Measurements from ENCODE around the gene GSAP. TPM values are rescaled to one million over a fixed set of nuclear protein-coding genes. Genes with fewer than 3 reads are reported as not detected.

The GSAP gene, protein sequence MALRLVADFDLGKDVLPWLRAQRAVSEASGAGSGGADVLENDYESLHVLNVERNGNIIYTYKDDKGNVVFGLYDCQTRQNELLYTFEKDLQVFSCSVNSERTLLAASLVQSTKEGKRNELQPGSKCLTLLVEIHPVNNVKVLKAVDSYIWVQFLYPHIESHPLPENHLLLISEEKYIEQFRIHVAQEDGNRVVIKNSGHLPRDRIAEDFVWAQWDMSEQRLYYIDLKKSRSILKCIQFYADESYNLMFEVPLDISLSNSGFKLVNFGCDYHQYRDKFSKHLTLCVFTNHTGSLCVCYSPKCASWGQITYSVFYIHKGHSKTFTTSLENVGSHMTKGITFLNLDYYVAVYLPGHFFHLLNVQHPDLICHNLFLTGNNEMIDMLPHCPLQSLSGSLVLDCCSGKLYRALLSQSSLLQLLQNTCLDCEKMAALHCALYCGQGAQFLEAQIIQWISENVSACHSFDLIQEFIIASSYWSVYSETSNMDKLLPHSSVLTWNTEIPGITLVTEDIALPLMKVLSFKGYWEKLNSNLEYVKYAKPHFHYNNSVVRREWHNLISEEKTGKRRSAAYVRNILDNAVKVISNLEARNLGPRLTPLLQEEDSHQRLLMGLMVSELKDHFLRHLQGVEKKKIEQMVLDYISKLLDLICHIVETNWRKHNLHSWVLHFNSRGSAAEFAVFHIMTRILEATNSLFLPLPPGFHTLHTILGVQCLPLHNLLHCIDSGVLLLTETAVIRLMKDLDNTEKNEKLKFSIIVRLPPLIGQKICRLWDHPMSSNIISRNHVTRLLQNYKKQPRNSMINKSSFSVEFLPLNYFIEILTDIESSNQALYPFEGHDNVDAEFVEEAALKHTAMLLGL
- total RNA-seq (2014; rRNA removed; shearing (Covaris generic)), result not detected in 2 replicates
- 0.55 TPM in 1 of 2 replicates, not detected in the other for total RNA-seq (2022)
- percentile 18 among the genes with signal in this experiment for Bru-seq, nascent RNA
- BruChase-seq, experiment 1, labeled RNA remaining after a 6-hour chase, result percentile 19 among the genes with signal in this experiment
- BruChase-seq, experiment 2, labeled RNA remaining after a 2-hour chase, result percentile 16 among the genes with signal in this experiment
- long read RNA-seq, partial matches to known transcripts, result 0 of 1 reads
- long read RNA-seq, other reads (novel, unspliced or antisense), result 0 of 1 reads

DNA sequence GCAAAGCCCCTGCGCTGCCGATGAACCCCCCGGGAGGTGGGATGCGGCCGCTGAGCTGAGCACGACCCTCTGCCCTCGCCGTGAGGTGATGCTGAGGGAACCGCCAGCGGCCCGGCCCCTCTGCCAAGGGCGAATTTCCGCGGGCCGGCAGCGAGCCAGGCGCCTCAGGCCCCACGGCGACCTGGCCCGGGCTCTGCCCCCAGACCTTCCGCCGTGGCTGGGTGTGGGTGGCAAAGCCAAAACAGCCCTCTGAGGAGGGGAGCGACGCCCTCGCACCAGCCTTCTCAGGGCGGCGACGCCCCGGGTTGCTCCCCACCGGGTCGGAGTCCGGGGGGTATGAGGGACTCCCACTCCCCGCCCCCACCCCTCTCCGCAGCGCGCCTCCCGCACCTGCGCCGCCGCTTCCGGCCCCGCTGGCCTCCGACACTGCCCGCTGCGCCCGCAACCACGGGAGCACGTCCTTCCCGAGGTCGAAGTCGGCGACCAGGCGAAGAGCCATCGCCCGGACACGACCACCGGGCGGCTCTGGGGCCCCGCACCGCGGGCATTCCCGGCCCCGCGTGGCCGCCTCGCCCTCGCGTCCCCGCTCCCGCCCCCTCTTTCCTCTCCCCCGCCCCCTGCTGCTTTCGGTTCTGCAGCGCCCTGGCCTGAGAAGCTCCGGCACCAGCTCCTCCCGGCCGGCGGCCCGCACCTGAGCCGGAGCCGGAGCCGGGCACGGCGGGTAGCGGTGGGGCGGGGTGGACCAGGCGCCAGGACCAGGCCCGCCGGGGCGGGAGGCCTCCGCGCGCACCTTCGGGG is at the start of gene GSAP:
TSS of gene GSAP (minus strand) at position 527 of the 798 bp plus-strand sequence. CDS start at position 499, 28 bp downstream.
- TF ChIP-seq, protein P1, sequence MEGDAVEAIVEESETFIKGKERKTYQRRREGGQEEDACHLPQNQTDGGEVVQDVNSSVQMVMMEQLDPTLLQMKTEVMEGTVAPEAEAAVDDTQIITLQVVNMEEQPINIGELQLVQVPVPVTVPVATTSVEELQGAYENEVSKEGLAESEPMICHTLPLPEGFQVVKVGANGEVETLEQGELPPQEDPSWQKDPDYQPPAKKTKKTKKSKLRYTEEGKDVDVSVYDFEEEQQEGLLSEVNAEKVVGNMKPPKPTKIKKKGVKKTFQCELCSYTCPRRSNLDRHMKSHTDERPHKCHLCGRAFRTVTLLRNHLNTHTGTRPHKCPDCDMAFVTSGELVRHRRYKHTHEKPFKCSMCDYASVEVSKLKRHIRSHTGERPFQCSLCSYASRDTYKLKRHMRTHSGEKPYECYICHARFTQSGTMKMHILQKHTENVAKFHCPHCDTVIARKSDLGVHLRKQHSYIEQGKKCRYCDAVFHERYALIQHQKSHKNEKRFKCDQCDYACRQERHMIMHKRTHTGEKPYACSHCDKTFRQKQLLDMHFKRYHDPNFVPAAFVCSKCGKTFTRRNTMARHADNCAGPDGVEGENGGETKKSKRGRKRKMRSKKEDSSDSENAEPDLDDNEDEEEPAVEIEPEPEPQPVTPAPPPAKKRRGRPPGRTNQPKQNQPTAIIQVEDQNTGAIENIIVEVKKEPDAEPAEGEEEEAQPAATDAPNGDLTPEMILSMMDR (conservative IDR thresholded peaks at IDR 0.05; ENCODE audit: low read length), result no peak
- no peak for TF ChIP-seq EZH2phosphoT487 (IDR thresholded peaks at IDR 0.05; ENCODE audit: borderline replicate concordance, low read depth, low read length)
- intact Hi-C loops (cut with micrococcal nuclease; ENCODE audit: unreplicated experiment), result loop anchor here (1.0 to 5.0 kb wide), 2 partner anchors 12 to 39 kb away; no protein-coding TSS in a partner anchor
- no TSS peak for BruUV-seq (replicated peaks)
- Histone ChIP-seq H3K9me3 (ENCODE audit: low read length) (no peaks in the 10 kb centered on the region), H3K27ac (ENCODE audit: low read depth, low read length, poor library complexity, severe bottlenecking) (no peak within 1 kb of the TSS), H2AFZ (ENCODE audit: low read length) (no peak within 1 kb of the TSS), H3K79me2 (ENCODE audit: insufficient read depth, low read depth, low read length) (no peaks in the 10 kb centered on the region), H3K9me2 (ENCODE audit: insufficient read depth, low read length) (no peaks in the 10 kb centered on the region), H4K20me1 (ENCODE audit: insufficient read depth, low read length) (no peaks in the 10 kb centered on the region), H3K36me3 (ENCODE audit: insufficient read depth, low read length) (no peaks in the 10 kb centered on the region), H3K4me3 (ENCODE audit: low read depth, low read length, poor library complexity, severe bottlenecking) (peak within 1 kb of the TSS; percentile 25), H3K4me2 (ENCODE audit: low read length) (peak within 1 kb of the TSS; percentile 59), H3K4me1 (ENCODE audit: insufficient read depth, low read length, poor library complexity, severe bottlenecking) (no peaks in the 10 kb centered on the region)
- ChIA-PET POLR2A (interaction anchor here (0.6 to 0.7 kb wide), 2 partner anchors 17 to 172 kb away, joined by 3 to 5 read pairs; no protein-coding TSS in a partner anchor), CTCF (ENCODE audit: unreplicated experiment) (interaction anchor here (0.6 kb wide), 1 partner anchor 964 kb away, joined by 5 read pairs; no protein-coding TSS in a partner anchor)
- no peak for DNase-seq (ENCODE audit: low spot score)

GRCh38 chr7:77465256-77465655 is 49.1 kb upstream of the GSAP start:
- Histone ChIP-seq H3K36me3 (ENCODE audit: insufficient read depth, low read length) (no peaks in the 10 kb centered on the region), H3K79me2 (ENCODE audit: insufficient read depth, low read depth, low read length) (no peaks in the 10 kb centered on the region), H3K4me2 (ENCODE audit: low read length) (no peak overlapping the region), H2AFZ (ENCODE audit: low read length) (no peak overlapping the region), H3K27ac (ENCODE audit: low read depth, low read length, poor library complexity, severe bottlenecking) (no peak overlapping the region), H3K9me2 (ENCODE audit: insufficient read depth, low read length) (no peaks in the 10 kb centered on the region), H4K20me1 (ENCODE audit: insufficient read depth, low read length) (no peaks in the 10 kb centered on the region), H3K9me3 (ENCODE audit: low read length) (no peaks in the 10 kb centered on the region), H3K4me1 (ENCODE audit: insufficient read depth, low read length, poor library complexity, severe bottlenecking) (no peaks in the 10 kb centered on the region), H3K4me3 (ENCODE audit: low read depth, low read length, poor library complexity, severe bottlenecking) (no peak overlapping the region)
- ChIA-PET CTCF (ENCODE audit: unreplicated experiment) (no interaction called here), POLR2A (no interaction called here)
- intact Hi-C loops (cut with micrococcal nuclease; ENCODE audit: unreplicated experiment), result no loop called here
- BruUV-seq (replicated peaks), result no TSS peak
- TF ChIP-seq, protein P1 (conservative IDR thresholded peaks at IDR 0.05; ENCODE audit: low read length), result no peak
- no peak for TF ChIP-seq EZH2phosphoT487 (IDR thresholded peaks at IDR 0.05; ENCODE audit: borderline replicate concordance, low read depth, low read length)
- no peak for DNase-seq (ENCODE audit: low spot score)

Measured in OCI-LY7 (cell line).